ENCODE data around the gene LRP5.
A peak's percentile ranks its signal among the peaks of the same experiment; 100 is the strongest.

LRP5 gene

DNA sequence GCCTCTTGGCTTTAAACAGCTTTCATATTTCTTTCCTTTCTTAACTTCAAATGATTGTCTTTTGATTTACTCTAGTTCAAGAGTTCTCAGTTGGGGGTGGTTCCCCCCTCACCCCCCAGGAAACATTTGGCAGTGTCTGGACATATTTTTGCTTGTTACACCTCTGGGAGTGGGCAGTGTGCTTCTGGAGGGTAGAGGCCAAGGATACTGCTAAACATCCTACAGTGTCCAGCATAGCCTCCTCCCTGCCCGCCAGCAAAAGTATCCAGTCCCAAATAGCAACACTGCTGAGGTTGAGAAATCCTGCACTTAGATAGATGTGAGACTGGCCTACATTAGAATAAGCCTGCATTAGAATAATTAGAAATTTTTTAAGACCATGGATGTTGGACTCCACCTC lies 151.3 kb downstream of the LRP5 start:
- H4K8ac ChIP-seq (ENCODE audit: low read length): no peak overlapping the region
- DNase-seq: no peak
- H2AFZ ChIP-seq (ENCODE audit: low read depth, low read length): no peak overlapping the region
- H3K9me3 ChIP-seq (ENCODE audit: control insufficient read depth, low read length): no peaks in the 10 kb centered on the region
- WGBS: 100% methylated on average over 1 of the region's 1 CpG
- no peak overlapping the region for H2BK12ac ChIP-seq (ENCODE audit: low read length in 2 of 2)
- no peak overlapping the region for H2BK15ac ChIP-seq (ENCODE audit: low read depth, poor library complexity, severe bottlenecking)
- H2BK5ac ChIP-seq (ENCODE audit: low read depth, low read length, poor library complexity, severe bottlenecking): no peak overlapping the region
- H3K9ac ChIP-seq (ENCODE audit: low read length): peak overlapping the region; percentile 30
- no peak overlapping the region for H3K4ac ChIP-seq (ENCODE audit: low read depth in 1 of 2, low read length in 2 of 2)
- H3K27me3 ChIP-seq (ENCODE audit: control insufficient read depth in 1 of 2, insufficient read depth in 1 of 2, low read length in 2 of 2): no peaks in the 10 kb centered on the region
- peaks cover 11% of the 10 kb centered on the region for H3K4me1 ChIP-seq (ENCODE audit: control insufficient read depth, insufficient read depth, low read depth, low read length)
- H3K18ac ChIP-seq (ENCODE audit: low read depth in 1 of 2, low read length in 2 of 2): no peak overlapping the region
- no peak overlapping the region for H3K14ac ChIP-seq (ENCODE audit: low read length in 2 of 2)
- H3K23ac ChIP-seq (ENCODE audit: low read length in 2 of 2): no peak overlapping the region
- no peak overlapping the region for H2AK5ac ChIP-seq (ENCODE audit: low read length, severe bottlenecking)
- H3K4me2 ChIP-seq (ENCODE audit: low read length, poor library complexity, severe bottlenecking): no peak overlapping the region
- no peak overlapping the region for H2BK120ac ChIP-seq (ENCODE audit: low read depth, low read length)
- no peak overlapping the region for H3K4me3 ChIP-seq (ENCODE audit: insufficient read depth in 1 of 2, low read depth in 1 of 2, low read length in 2 of 2)
- H3K27ac ChIP-seq (ENCODE audit: low read length, poor library complexity, severe bottlenecking): no peak overlapping the region
- no peaks in the 10 kb centered on the region for H3K79me1 ChIP-seq (replicated peaks; ENCODE audit: low read length, poor library complexity, severe bottlenecking)
- no peak overlapping the region for H4K91ac ChIP-seq (ENCODE audit: low read length)
- H3K36me3 ChIP-seq (ENCODE audit: control insufficient read depth in 1 of 2, insufficient read depth in 2 of 2, low read depth in 1 of 2, low read length in 2 of 2): peaks cover 2 to 4% of the 10 kb centered on the region in 2 experiments

GRCh38 chr11:68467201-68467834 lies 154.9 kb downstream of the LRP5 start:
- Histone ChIP-seq H2BK12ac (ENCODE audit: low read length in 2 of 2) (no peak overlapping the region), H2AFZ (ENCODE audit: low read depth, low read length) (no peak overlapping the region), H3K4me2 (ENCODE audit: low read length, poor library complexity, severe bottlenecking) (no peak overlapping the region), H3K9me3 (ENCODE audit: control insufficient read depth, low read length) (no peaks in the 10 kb centered on the region), H4K8ac (ENCODE audit: low read length) (no peak overlapping the region), H3K14ac (ENCODE audit: low read length in 2 of 2) (no peak overlapping the region), H2AK5ac (ENCODE audit: low read length, severe bottlenecking) (no peak overlapping the region), H3K27ac (ENCODE audit: low read length, poor library complexity, severe bottlenecking) (no peak overlapping the region), H3K36me3 (ENCODE audit: control insufficient read depth in 1 of 2, insufficient read depth in 2 of 2, low read depth in 1 of 2, low read length in 2 of 2) (peaks cover 5 to 7% of the 10 kb centered on the region in 2 experiments), H2BK120ac (ENCODE audit: low read depth, low read length) (no peak overlapping the region), H3K4me3 (ENCODE audit: insufficient read depth in 1 of 2, low read depth in 1 of 2, low read length in 2 of 2) (no peak overlapping the region), H3K9ac (ENCODE audit: low read length) (no peak overlapping the region), H3K4me1 (ENCODE audit: control insufficient read depth, insufficient read depth, low read depth, low read length) (peaks cover 30% of the 10 kb centered on the region), H3K79me1 (replicated peaks; ENCODE audit: low read length, poor library complexity, severe bottlenecking) (no peaks in the 10 kb centered on the region), H3K23ac (ENCODE audit: low read length in 2 of 2) (peak overlapping the region in 1 of 2 experiments; percentile 87), H3K4ac (ENCODE audit: low read depth in 1 of 2, low read length in 2 of 2) (no peak overlapping the region), H2BK5ac (ENCODE audit: low read depth, low read length, poor library complexity, severe bottlenecking) (no peak overlapping the region), H3K18ac (ENCODE audit: low read depth in 1 of 2, low read length in 2 of 2) (no peak overlapping the region), H4K91ac (ENCODE audit: low read length) (no peak overlapping the region), H2BK15ac (ENCODE audit: low read depth, poor library complexity, severe bottlenecking) (no peak overlapping the region), H3K27me3 (ENCODE audit: control insufficient read depth in 1 of 2, insufficient read depth in 1 of 2, low read length in 2 of 2) (no peaks in the 10 kb centered on the region)
- no peak for DNase-seq
- 91% methylated on average over 8 of the region's 8 CpGs for WGBS

- Histone ChIP-seq H3K4me2 (ENCODE audit: low read length, poor library complexity, severe bottlenecking) (no peak overlapping the region), H2BK15ac (ENCODE audit: low read depth, poor library complexity, severe bottlenecking) (no peak overlapping the region), H2BK12ac (ENCODE audit: low read length in 2 of 2) (no peak overlapping the region), H3K9ac (ENCODE audit: low read length) (no peak overlapping the region), H3K79me1 (replicated peaks; ENCODE audit: low read length, poor library complexity, severe bottlenecking) (no peaks in the 10 kb centered on the region), H3K27ac (ENCODE audit: low read length, poor library complexity, severe bottlenecking) (no peak overlapping the region), H3K4me1 (ENCODE audit: control insufficient read depth, insufficient read depth, low read depth, low read length) (peaks cover 28% of the 10 kb centered on the region), H2BK120ac (ENCODE audit: low read depth, low read length) (no peak overlapping the region), H2AK5ac (ENCODE audit: low read length, severe bottlenecking) (no peak overlapping the region), H2BK5ac (ENCODE audit: low read depth, low read length, poor library complexity, severe bottlenecking) (no peak overlapping the region), H4K91ac (ENCODE audit: low read length) (no peak overlapping the region), H3K14ac (ENCODE audit: low read length in 2 of 2) (no peak overlapping the region), H3K18ac (ENCODE audit: low read depth in 1 of 2, low read length in 2 of 2) (no peak overlapping the region), H3K4me3 (ENCODE audit: insufficient read depth in 1 of 2, low read depth in 1 of 2, low read length in 2 of 2) (no peak overlapping the region), H3K23ac (ENCODE audit: low read length in 2 of 2) (no peak overlapping the region), H3K9me3 (ENCODE audit: control insufficient read depth, low read length) (no peaks in the 10 kb centered on the region), H4K8ac (ENCODE audit: low read length) (no peak overlapping the region), H2AFZ (ENCODE audit: low read depth, low read length) (no peak overlapping the region), H3K27me3 (ENCODE audit: control insufficient read depth in 1 of 2, insufficient read depth in 1 of 2, low read length in 2 of 2) (no peaks in the 10 kb centered on the region), H3K4ac (ENCODE audit: low read depth in 1 of 2, low read length in 2 of 2) (no peak overlapping the region), H3K36me3 (ENCODE audit: control insufficient read depth in 1 of 2, insufficient read depth in 2 of 2, low read depth in 1 of 2, low read length in 2 of 2) (peaks cover 5 to 7% of the 10 kb centered on the region in 2 experiments)
- no peak for DNase-seq
- WGBS: 78% methylated on average over 3 of the region's 3 CpGs
These were observed 155.9 kb downstream of the LRP5 start for GRCh38 chr11:68468217-68468828.

DNA sequence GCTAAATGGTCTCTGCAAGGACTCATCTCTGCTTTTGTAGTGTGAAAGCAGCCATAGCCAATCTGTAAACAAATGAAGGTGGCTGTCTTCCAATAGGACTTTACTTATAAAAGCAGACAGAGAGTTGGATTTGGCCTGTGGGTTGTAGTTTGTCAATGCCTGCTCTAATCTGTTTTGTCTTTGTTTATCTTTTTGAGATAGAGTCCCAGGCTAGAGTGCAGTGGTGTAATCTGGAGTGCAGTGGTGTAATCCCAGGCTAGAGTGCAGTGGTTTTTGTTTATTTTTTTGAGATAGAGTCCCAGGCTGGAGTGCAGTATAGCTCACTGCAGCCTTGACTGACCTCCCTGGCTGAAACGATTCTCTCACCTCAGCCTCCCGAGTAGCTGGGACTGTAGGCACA lies 156.7 kb downstream of the LRP5 start:
- Histone ChIP-seq H4K8ac (ENCODE audit: low read length) (no peak overlapping the region), H3K23ac (ENCODE audit: low read length in 2 of 2) (no peak overlapping the region), H3K9ac (ENCODE audit: low read length) (no peak overlapping the region), H2BK15ac (ENCODE audit: low read depth, poor library complexity, severe bottlenecking) (no peak overlapping the region), H2BK120ac (ENCODE audit: low read depth, low read length) (no peak overlapping the region), H3K4me2 (ENCODE audit: low read length, poor library complexity, severe bottlenecking) (no peak overlapping the region), H2BK5ac (ENCODE audit: low read depth, low read length, poor library complexity, severe bottlenecking) (no peak overlapping the region), H3K9me3 (ENCODE audit: control insufficient read depth, low read length) (no peaks in the 10 kb centered on the region), H3K36me3 (ENCODE audit: control insufficient read depth in 1 of 2, insufficient read depth in 2 of 2, low read depth in 1 of 2, low read length in 2 of 2) (peaks cover 5 to 7% of the 10 kb centered on the region in 2 experiments), H3K4ac (ENCODE audit: low read depth in 1 of 2, low read length in 2 of 2) (no peak overlapping the region), H3K27me3 (ENCODE audit: control insufficient read depth in 1 of 2, insufficient read depth in 1 of 2, low read length in 2 of 2) (no peaks in the 10 kb centered on the region), H3K14ac (ENCODE audit: low read length in 2 of 2) (no peak overlapping the region), H3K79me1 (replicated peaks; ENCODE audit: low read length, poor library complexity, severe bottlenecking) (no peaks in the 10 kb centered on the region), H2AK5ac (ENCODE audit: low read length, severe bottlenecking) (no peak overlapping the region), H2BK12ac (ENCODE audit: low read length in 2 of 2) (no peak overlapping the region), H2AFZ (ENCODE audit: low read depth, low read length) (no peak overlapping the region), H3K4me1 (ENCODE audit: control insufficient read depth, insufficient read depth, low read depth, low read length) (peaks cover 24% of the 10 kb centered on the region), H3K4me3 (ENCODE audit: insufficient read depth in 1 of 2, low read depth in 1 of 2, low read length in 2 of 2) (no peak overlapping the region), H4K91ac (ENCODE audit: low read length) (no peak overlapping the region), H3K18ac (ENCODE audit: low read depth in 1 of 2, low read length in 2 of 2) (no peak overlapping the region), H3K27ac (ENCODE audit: low read length, poor library complexity, severe bottlenecking) (no peak overlapping the region)
- DNase-seq: peak; percentile 70
- WGBS: 52% methylated on average over 2 of the region's 2 CpGs
